ENCODE results near the gene PIP4P1.
"Not testable (repeated sequence)": the region's sequence is repeated elsewhere in the genome, so short reads cannot be mapped to it uniquely, and the experiment has no call there.

DNA sequence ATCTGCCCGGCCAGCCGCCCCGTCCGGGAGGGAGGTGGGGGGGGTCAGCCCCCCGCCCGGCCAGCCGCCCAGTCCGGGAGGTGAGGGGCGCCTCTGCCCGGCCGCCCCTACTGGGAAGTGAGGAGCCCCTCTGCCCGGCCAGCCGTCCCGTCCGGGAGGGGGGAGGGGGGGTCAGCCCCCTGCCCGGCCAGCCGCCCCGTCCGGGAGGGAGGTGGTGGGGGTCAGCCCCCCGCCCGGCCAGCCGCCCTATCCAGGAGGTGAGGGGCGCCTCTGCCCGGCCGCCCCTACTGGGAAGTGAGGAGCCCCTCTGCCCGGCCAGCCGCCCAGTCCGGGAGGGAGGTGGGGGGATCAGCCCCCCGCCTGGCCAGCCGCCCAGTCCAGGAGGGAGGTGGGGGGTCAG is 45.0 kb upstream of the PIP4P1 start:
- TF ChIP-seq, protein P1, sequence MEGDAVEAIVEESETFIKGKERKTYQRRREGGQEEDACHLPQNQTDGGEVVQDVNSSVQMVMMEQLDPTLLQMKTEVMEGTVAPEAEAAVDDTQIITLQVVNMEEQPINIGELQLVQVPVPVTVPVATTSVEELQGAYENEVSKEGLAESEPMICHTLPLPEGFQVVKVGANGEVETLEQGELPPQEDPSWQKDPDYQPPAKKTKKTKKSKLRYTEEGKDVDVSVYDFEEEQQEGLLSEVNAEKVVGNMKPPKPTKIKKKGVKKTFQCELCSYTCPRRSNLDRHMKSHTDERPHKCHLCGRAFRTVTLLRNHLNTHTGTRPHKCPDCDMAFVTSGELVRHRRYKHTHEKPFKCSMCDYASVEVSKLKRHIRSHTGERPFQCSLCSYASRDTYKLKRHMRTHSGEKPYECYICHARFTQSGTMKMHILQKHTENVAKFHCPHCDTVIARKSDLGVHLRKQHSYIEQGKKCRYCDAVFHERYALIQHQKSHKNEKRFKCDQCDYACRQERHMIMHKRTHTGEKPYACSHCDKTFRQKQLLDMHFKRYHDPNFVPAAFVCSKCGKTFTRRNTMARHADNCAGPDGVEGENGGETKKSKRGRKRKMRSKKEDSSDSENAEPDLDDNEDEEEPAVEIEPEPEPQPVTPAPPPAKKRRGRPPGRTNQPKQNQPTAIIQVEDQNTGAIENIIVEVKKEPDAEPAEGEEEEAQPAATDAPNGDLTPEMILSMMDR (IDR thresholded peaks at IDR 0.05) = not testable (repeated sequence)
- TF ChIP-seq EP300 (IDR thresholded peaks at IDR 0.05) = not testable (repeated sequence)

Measured in gastroesophageal sphincter (tissue), 3 donors.